Neural progenitor cell (in vitro differentiated cells): ENCODE data around the gene HMCN1. TPM values are rescaled to one million over a fixed set of nuclear protein-coding genes. Genes with fewer than 3 reads are reported as not detected.

Experiments
- DNase-seq: peaks from one replicate; pipeline ENCODE4 v3.0.0-alpha.2; 2016; ENCODE audit warnings: low spot score
- H2AFZ ChIP-seq: fragments of 200-600 bp; sonication (generic); replicated peaks from 2 replicates; pipeline ENCODE4 v1.6.1; 2016; ENCODE audit warnings: antibody characterized with exemption
- H3F3A ChIP-seq: fragments of 200-600 bp; sonication (generic); 2 replicates; pipeline ENCODE4 v1.6.1; 2016; ENCODE audit warnings: antibody characterized with exemption, low read depth
- H3K27ac ChIP-seq: fragments of 200-600 bp; sonication (generic); 2 replicates; pipeline ENCODE4 v1.5.1; 2016; ENCODE audit warnings: mild to moderate bottlenecking
- H3K27me3 ChIP-seq: fragments of 200-600 bp; sonication (generic); 2 replicates; pipeline ENCODE4 v1.6.1; 2016; ENCODE audit warnings: mild to moderate bottlenecking, moderate library complexity
- H3K36me3 ChIP-seq: fragments of 200-600 bp; sonication (generic); 2 replicates; pipeline ENCODE4 v1.5.1; 2016
- H3K4me1 ChIP-seq: fragments of 200-600 bp; sonication (generic); 2 replicates; pipeline ENCODE4 v1.6.1; 2016; ENCODE audit warnings: mixed run types
- H3K4me2 ChIP-seq: fragments of 200-600 bp; sonication (generic); 2 replicates; pipeline ENCODE4 v1.6.1; 2016
- H3K4me3 ChIP-seq: fragments of 200-600 bp; sonication (generic); 2 replicates; pipeline ENCODE4 v1.5.1; 2016
- H3K79me2 ChIP-seq: fragments of 200-600 bp; sonication (generic); 2 replicates; pipeline ENCODE4 v1.6.1; 2016; ENCODE audit warnings: low read depth
- H3K9ac ChIP-seq: fragments of 200-600 bp; sonication (generic); 2 replicates; pipeline ENCODE4 v1.6.1; 2016
- H3K9me3 ChIP-seq: fragments of 200-600 bp; sonication (generic); 2 replicates; pipeline ENCODE4 v1.5.1; 2016; ENCODE audit warnings: low read depth
- H4K20me1 ChIP-seq: fragments of 200-600 bp; sonication (generic); 2 replicates; pipeline ENCODE4 v1.6.1; 2016; ENCODE audit warnings: low read depth
- H3K27ac Mint-ChIP-seq: 3 replicates; pipeline ENCODE4 v1.8.0; 2021; ENCODE audit warnings: mixed read lengths
- H3K27me3 Mint-ChIP-seq: 2 replicates; pipeline ENCODE4 v1.8.0; 2022; ENCODE audit warnings: low read depth, mild to moderate bottlenecking, inconsistent platforms, moderate library complexity, mixed read lengths; ENCODE audit not compliant: insufficient read depth
- H3K36me3 Mint-ChIP-seq: 3 replicates; pipeline ENCODE4 v1.8.0; 2021; ENCODE audit warnings: mixed read lengths
- H3K4me1 Mint-ChIP-seq: 3 replicates; pipeline ENCODE4 v1.8.0; 2021; ENCODE audit warnings: mixed read lengths
- H3K4me3 Mint-ChIP-seq: 3 replicates; pipeline ENCODE4 v1.8.0; 2021; ENCODE audit warnings: mild to moderate bottlenecking, moderate library complexity, mixed read lengths
- H3K9me3 Mint-ChIP-seq: 3 replicates; pipeline ENCODE4 v1.8.0; 2020; ENCODE audit warnings: mixed read lengths
- CTCF ChIP-seq: fragments of 200-600 bp; sonication (generic); IDR thresholded peaks from 2 replicates; pipeline ENCODE4 v1.5.1; 2017; ENCODE audit warnings: antibody characterized with exemption, mild to moderate bottlenecking
- EZH2 ChIP-seq: fragments of 200-600 bp; sonication (generic); IDR thresholded peaks from 2 replicates; pipeline ENCODE4 v1.6.1; 2017; ENCODE audit warnings: antibody characterized with exemption, mild to moderate bottlenecking, moderate library complexity
- EZH2phosphoT487 ChIP-seq: fragments of 200-600 bp; sonication (generic); IDR thresholded peaks from 2 replicates; pipeline ENCODE4 v1.6.1; 2017; ENCODE audit warnings: antibody characterized with exemption
- total RNA-seq: library from RNA; depleted of rRNA; stranded (reverse); fragments of >200 nt; gene quantifications from 2 replicates; pipeline ENCODE4 v1.2.3, GENCODE V29; 2015; ENCODE audit warnings: low replicate concordance

HMCN1 gene
- total RNA-seq, 1 donor from 2014 or later = 26.4 TPM

DNA sequence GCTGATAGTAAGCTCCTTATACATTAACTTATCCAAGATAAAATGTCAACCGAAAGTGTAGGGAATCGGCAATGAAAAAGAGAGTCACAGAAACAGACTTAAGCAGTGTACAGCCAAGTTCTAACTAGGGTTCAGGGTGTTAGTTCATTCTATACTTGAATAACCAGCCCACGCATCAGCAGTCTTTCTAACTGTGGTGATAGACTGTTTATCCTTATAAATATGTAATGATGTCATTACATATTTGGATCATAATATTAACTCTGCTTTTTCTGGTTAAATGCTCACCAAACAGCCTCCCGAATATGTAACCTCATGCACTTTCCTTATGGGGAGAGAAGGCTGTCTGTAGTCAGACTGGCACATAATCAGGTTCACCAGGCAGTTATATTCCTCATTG, 11.0 kb downstream of the HMCN1 start:
- Histone ChIP-seq H2AFZ (no peak overlapping the region), H3K4me1 (no peaks in the 10 kb centered on the region), H3F3A (no peaks in the 10 kb centered on the region), H3K79me2 (no peaks in the 10 kb centered on the region), H3K27me3 (no peaks in the 10 kb centered on the region), H3K9ac (no peak overlapping the region), H3K4me3 (no peak overlapping the region), H3K36me3 (no peaks in the 10 kb centered on the region), H4K20me1 (no peaks in the 10 kb centered on the region), H3K27ac (no peak overlapping the region), H3K4me2 (no peak overlapping the region), H3K9me3 (no peaks in the 10 kb centered on the region)
- TF ChIP-seq EZH2phosphoT487 = no peak
- TF ChIP-seq CTCF = no peak
- no peak for TF ChIP-seq EZH2
- Mint-ChIP-seq H3K27me3 (no peaks in the 10 kb centered on the region), H3K36me3 (peaks cover 2% of the 10 kb centered on the region), H3K4me3 (no peak overlapping the region), H3K27ac (no peak overlapping the region), H3K4me1 (no peaks in the 10 kb centered on the region), H3K9me3 (peaks cover 3% of the 10 kb centered on the region)
- no peak for DNase-seq

- Mint-ChIP-seq H3K4me3 (no peak overlapping the region), H3K9me3 (no peaks in the 10 kb centered on the region), H3K27me3 (no peaks in the 10 kb centered on the region), H3K36me3 (no peaks in the 10 kb centered on the region), H3K4me1 (no peaks in the 10 kb centered on the region), H3K27ac (no peak overlapping the region)
- H3F3A ChIP-seq = no peaks in the 10 kb centered on the region
- peaks cover 3% of the 10 kb centered on the region for H4K20me1 ChIP-seq
- DNase-seq = no peak
- no peak overlapping the region for H3K27ac ChIP-seq
- no peaks in the 10 kb centered on the region for H3K36me3 ChIP-seq
- H3K27me3 ChIP-seq = no peaks in the 10 kb centered on the region
- H3K9me3 ChIP-seq = no peaks in the 10 kb centered on the region
- TF ChIP-seq EZH2phosphoT487 = no peak
- no peak for TF ChIP-seq EZH2
- TF ChIP-seq CTCF = no peak
- no peak overlapping the region for H2AFZ ChIP-seq
- no peak overlapping the region for H3K4me2 ChIP-seq
- H3K4me1 ChIP-seq = no peaks in the 10 kb centered on the region
- H3K9ac ChIP-seq = no peak overlapping the region
- no peak overlapping the region for H3K4me3 ChIP-seq
- H3K79me2 ChIP-seq = no peaks in the 10 kb centered on the region
Measured at GRCh38 chr1:185759061-185759460, 24.9 kb downstream of the HMCN1 start.

GRCh38 chr1:185761841-185762240, 27.6 kb downstream of the HMCN1 start:
- no peak overlapping the region for H3K9ac ChIP-seq
- H3K4me3 ChIP-seq = no peak overlapping the region
- Mint-ChIP-seq H3K27me3 (no peaks in the 10 kb centered on the region), H3K9me3 (no peaks in the 10 kb centered on the region), H3K36me3 (no peaks in the 10 kb centered on the region), H3K4me3 (no peak overlapping the region), H3K27ac (no peak overlapping the region), H3K4me1 (no peaks in the 10 kb centered on the region)
- H3K27ac ChIP-seq = no peak overlapping the region
- no peaks in the 10 kb centered on the region for H3K4me1 ChIP-seq
- H4K20me1 ChIP-seq = peaks cover 3% of the 10 kb centered on the region
- no peaks in the 10 kb centered on the region for H3K36me3 ChIP-seq
- no peak overlapping the region for H3K4me2 ChIP-seq
- DNase-seq = no peak
- no peaks in the 10 kb centered on the region for H3K27me3 ChIP-seq
- H2AFZ ChIP-seq = no peak overlapping the region
- no peaks in the 10 kb centered on the region for H3K79me2 ChIP-seq
- TF ChIP-seq EZH2phosphoT487 (no peak), CTCF (no peak), EZH2 (no peak)
- no peaks in the 10 kb centered on the region for H3K9me3 ChIP-seq
- no peaks in the 10 kb centered on the region for H3F3A ChIP-seq
